T-helper 2 cell treated with Interferon-gamma antibody and Interleukin-4, amounts not matched to agents 5 μg/mL and 100 μg/mL, for 36 hours (primary cell): ENCODE results near the gene NPLOC4.
"Not testable (repeated sequence)": the region's sequence is repeated elsewhere in the genome, so short reads cannot be mapped to it uniquely, and the experiment has no call there.

Experiments
- DNase-seq: peaks from one replicate; pipeline ENCODE4 v3.0.0; 2021; ENCODE audit warnings: low spot score
- H3K27ac Mint-ChIP-seq: one replicate; pipeline ENCODE4 v1.8.0; 2021; ENCODE audit warnings: mild to moderate bottlenecking, mixed read lengths
- H3K27me3 Mint-ChIP-seq: one replicate; pipeline ENCODE4 v1.8.0; 2021; ENCODE audit warnings: low read depth, mixed read lengths
- H3K36me3 Mint-ChIP-seq: one replicate; pipeline ENCODE4 v1.8.0; 2021; ENCODE audit warnings: low read depth, mixed read lengths
- H3K4me1 Mint-ChIP-seq: one replicate; pipeline ENCODE4 v1.8.0; 2021; ENCODE audit warnings: low read depth, mixed read lengths
- H3K4me3 Mint-ChIP-seq: one replicate; pipeline ENCODE4 v1.8.0; 2022; ENCODE audit warnings: mild to moderate bottlenecking, moderate library complexity, mixed read lengths
- H3K9me3 Mint-ChIP-seq: one replicate; pipeline ENCODE4 v1.8.0; 2021; ENCODE audit warnings: mixed read lengths

Gene NPLOC4

DNA sequence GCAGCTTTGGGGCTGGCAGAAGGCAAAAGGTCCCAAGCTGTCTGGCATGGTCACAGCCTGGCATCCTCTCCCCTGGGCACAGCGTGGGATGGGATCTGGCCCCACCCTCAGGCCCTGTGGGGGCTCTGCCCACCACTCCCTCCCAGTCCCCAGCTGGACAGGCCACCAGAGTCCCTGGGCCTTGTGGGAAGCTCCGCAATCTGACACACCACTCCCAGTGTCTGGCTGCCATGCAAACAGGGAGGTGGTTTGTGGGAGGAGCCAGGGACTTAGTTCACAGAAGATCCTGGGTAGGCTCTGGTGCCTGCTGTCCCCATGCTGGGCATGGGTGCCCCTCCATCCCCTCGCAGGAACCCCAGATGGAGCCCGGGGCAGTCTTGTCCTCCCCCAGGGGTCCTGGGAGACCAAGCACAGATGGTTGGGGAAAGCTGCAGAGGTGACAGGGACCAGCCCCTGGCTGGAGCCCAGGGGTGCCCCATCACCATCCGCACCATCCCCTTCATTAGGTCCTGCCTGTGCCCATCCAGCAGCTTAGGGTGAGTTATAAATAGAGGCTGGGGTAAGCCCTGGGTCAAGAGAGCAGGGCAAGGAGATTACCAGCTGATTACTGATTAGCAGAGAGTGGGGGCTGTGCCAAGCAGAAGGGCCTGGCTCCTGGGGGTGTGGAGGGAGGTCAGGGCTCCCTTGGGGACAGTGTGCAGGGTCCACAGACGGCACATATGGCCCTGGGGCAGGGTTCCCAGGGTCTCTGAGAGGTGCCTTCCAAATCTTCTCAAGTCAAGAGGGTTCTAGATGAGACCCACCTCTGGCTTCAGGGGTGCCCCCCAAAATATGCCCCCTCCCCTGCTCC is 102.5 kb downstream of the NPLOC4 start:
- H3K27me3 Mint-ChIP-seq, result peaks cover 9% of the 10 kb centered on the region
- no peak overlapping the region for H3K4me3 Mint-ChIP-seq
- DNase-seq, result no peak
- no peaks in the 10 kb centered on the region for H3K4me1 Mint-ChIP-seq
- no peaks in the 10 kb centered on the region for H3K9me3 Mint-ChIP-seq
- no peaks in the 10 kb centered on the region for H3K36me3 Mint-ChIP-seq
- no peak overlapping the region for H3K27ac Mint-ChIP-seq

- no peaks in the 10 kb centered on the region for H3K4me1 Mint-ChIP-seq
- no peak overlapping the region for H3K4me3 Mint-ChIP-seq
- H3K9me3 Mint-ChIP-seq, result no peaks in the 10 kb centered on the region
- no peak overlapping the region for H3K27ac Mint-ChIP-seq
- no peak for DNase-seq
- H3K36me3 Mint-ChIP-seq, result no peaks in the 10 kb centered on the region
- H3K27me3 Mint-ChIP-seq, result peaks cover 9% of the 10 kb centered on the region
These were observed 103.4 kb downstream of the NPLOC4 start for GRCh38 chr17:81533339-81534141.

DNA sequence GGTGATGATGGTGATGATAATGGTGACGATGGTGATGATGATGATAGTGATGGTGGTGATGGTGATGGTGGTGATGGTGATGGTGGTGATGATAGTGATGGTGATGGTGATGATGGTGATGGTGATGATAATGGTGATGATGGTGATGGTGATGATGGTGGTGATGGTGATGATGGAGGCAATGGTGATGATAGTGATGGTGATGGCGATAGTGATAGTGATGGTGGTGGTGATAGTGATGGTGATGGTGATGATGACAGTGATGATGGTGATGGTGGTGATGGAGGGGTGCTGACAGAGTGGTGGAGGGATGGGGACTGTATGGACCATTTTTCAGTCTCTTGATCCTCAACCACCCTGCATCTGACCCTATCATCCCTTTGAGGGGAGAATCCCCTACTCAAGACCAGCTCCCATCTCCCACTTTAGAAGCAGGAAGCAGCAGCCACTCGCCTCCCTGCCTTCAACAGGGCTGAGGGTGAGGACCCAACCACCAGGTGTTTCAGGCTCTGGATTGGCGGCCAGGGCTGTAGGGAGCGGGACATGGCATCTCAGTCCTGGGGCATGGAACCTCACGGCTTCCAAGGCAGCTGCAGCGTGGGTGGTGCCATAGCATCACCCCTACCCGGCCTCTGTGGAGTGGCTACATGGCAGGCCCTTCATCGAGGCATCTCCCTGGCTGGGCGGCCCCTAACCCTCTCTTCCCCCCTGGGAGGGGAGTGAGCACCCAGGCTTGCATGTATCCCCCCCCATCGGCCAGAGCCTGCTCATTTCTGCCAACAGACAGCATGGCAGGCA is 104.2 kb downstream of the NPLOC4 start:
- no peak overlapping the region for H3K4me3 Mint-ChIP-seq
- no peaks in the 10 kb centered on the region for H3K9me3 Mint-ChIP-seq
- no peak for DNase-seq
- H3K27me3 Mint-ChIP-seq, result peaks cover 9% of the 10 kb centered on the region
- H3K36me3 Mint-ChIP-seq, result no peaks in the 10 kb centered on the region
- no peak overlapping the region for H3K27ac Mint-ChIP-seq
- H3K4me1 Mint-ChIP-seq, result no peaks in the 10 kb centered on the region

- not testable (repeated sequence) for H3K27ac Mint-ChIP-seq, H3K4me1 Mint-ChIP-seq, DNase-seq, H3K9me3 Mint-ChIP-seq, H3K4me3 Mint-ChIP-seq, H3K36me3 Mint-ChIP-seq, H3K27me3 Mint-ChIP-seq
These were observed 104.9 kb downstream of the NPLOC4 start for GRCh38 chr17:81531998-81532404.

DNA sequence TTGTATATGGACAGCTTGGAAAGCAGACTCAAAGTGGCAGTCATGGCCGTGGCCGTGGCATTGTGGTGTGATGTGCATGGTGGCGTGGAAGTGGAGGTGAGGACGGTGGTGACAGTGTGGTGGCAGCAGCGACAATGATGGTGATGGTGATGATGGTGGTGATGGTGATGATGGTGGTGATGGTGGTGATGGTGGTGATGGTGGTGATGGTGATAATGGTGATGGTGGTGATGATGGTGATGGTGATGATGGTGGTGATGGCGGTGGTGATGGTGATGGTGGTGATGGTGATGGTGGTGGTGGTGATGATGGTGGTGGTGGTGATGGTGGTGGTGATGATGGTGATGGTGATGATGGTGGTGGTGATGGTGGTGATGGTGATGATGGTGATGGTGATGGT is 105.9 kb downstream of the NPLOC4 start:
- not testable (repeated sequence) for H3K9me3 Mint-ChIP-seq, H3K4me3 Mint-ChIP-seq, H3K27ac Mint-ChIP-seq, H3K27me3 Mint-ChIP-seq, H3K4me1 Mint-ChIP-seq, DNase-seq, H3K36me3 Mint-ChIP-seq

DNA sequence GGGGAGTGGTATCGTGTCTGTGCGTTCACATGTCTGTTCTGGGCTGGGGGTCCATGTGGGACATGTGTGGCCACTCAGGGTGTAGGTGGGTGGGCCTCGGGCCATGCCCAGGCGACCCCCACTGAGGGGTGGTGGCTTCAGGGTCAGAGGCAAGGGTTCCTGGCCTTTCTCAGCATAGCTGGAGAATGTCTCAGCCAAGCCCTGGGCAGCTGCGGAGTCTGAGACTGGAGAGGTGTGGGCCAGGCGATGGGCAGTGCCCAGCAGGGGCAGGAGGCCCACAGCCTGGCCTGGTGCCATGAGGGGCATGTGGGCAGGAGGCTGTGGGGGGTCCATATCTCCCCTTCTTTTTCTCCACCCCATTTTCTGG is 107.5 kb downstream of the NPLOC4 start:
- H3K9me3 Mint-ChIP-seq, result no peaks in the 10 kb centered on the region
- H3K36me3 Mint-ChIP-seq, result no peaks in the 10 kb centered on the region
- DNase-seq, result no peak
- no peaks in the 10 kb centered on the region for H3K4me1 Mint-ChIP-seq
- no peak overlapping the region for H3K27ac Mint-ChIP-seq
- H3K27me3 Mint-ChIP-seq, result no peaks in the 10 kb centered on the region
- H3K4me3 Mint-ChIP-seq, result no peak overlapping the region

- H3K9me3 Mint-ChIP-seq, result no peaks in the 10 kb centered on the region
These were observed 108.1 kb downstream of the NPLOC4 start for GRCh38 chr17:81528651-81529436.

GRCh38 chr17:81528384-81528650 is 108.6 kb downstream of the NPLOC4 start:
- no peaks in the 10 kb centered on the region for H3K4me1 Mint-ChIP-seq
- no peak for DNase-seq

More at GRCh38 chr17:81528651-81529436, 108.1 kb downstream of the NPLOC4 start:
- Mint-ChIP-seq H3K36me3 (no peaks in the 10 kb centered on the region), H3K4me3 (no peak overlapping the region), H3K27me3 (no peaks in the 10 kb centered on the region), H3K4me1 (no peaks in the 10 kb centered on the region), H3K27ac (no peak overlapping the region)
- DNase-seq, result no peak

DNA sequence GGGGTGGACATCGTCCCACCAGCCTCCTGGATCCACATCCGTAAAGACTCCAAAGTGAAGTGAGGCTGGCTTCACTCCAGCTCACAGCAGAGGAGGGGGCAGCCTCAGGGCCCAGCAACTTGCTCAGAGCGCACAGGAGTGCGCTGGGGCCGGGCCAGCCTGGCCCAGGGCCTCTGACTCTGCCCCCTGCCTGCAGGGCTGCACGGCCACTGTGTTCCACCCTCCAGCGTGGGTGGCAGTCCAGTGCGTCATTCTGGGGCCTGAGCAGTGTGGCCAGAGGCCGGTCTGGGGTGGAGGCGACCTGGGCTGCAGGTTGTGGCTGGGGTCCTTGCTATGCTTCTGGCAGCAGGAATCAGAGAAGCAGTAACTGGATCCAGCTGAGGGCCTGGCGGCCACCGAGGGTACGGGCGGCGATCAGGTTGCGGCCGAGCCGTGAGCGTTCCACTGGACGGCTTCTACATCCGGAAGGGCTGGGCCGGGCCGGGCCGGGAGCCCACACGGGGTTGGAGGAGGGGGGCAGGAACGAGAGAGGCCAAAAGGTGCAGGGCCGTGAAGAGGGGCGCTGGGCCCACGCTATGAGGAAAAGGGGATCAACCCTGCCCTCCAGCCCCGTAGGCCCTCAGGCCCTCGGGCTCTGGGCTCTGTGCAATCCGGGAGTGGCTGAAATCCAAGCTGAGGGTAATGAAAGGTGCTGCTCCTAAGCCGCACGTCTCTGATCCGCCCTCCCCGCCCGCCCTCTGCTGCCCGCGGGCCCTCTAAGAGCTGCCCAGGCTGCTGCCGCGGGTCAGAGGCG is 109.1 kb downstream of the NPLOC4 start, which contains the start of gene FSCN2:
TSS of gene FSCN2 (plus strand) at position 787 of the 793 bp plus-strand sequence. CDS start 155 bp downstream, outside the sequence.
- H3K36me3 Mint-ChIP-seq, result no peaks in the 10 kb centered on the region
- H3K9me3 Mint-ChIP-seq, result no peaks in the 10 kb centered on the region
- H3K4me1 Mint-ChIP-seq, result no peaks in the 10 kb centered on the region
- H3K27me3 Mint-ChIP-seq, result no peaks in the 10 kb centered on the region
- H3K4me3 Mint-ChIP-seq, result no peak within 1 kb of the TSS
- H3K27ac Mint-ChIP-seq, result no peak within 1 kb of the TSS
- no peak for DNase-seq

More at GRCh38 chr17:81528384-81528650, 108.6 kb downstream of the NPLOC4 start:
- Mint-ChIP-seq H3K27ac (no peak overlapping the region), H3K4me3 (no peak overlapping the region), H3K9me3 (no peaks in the 10 kb centered on the region), H3K36me3 (no peaks in the 10 kb centered on the region), H3K27me3 (no peaks in the 10 kb centered on the region)

GRCh38 chr17:81526662-81527571 is 110.0 kb downstream of the NPLOC4 start:
- H3K36me3 Mint-ChIP-seq, result no peaks in the 10 kb centered on the region
- H3K4me3 Mint-ChIP-seq, result no peak overlapping the region
- H3K4me1 Mint-ChIP-seq, result no peaks in the 10 kb centered on the region
- no peak for DNase-seq
- no peaks in the 10 kb centered on the region for H3K9me3 Mint-ChIP-seq
- no peak overlapping the region for H3K27ac Mint-ChIP-seq
- H3K27me3 Mint-ChIP-seq, result no peaks in the 10 kb centered on the region

DNA sequence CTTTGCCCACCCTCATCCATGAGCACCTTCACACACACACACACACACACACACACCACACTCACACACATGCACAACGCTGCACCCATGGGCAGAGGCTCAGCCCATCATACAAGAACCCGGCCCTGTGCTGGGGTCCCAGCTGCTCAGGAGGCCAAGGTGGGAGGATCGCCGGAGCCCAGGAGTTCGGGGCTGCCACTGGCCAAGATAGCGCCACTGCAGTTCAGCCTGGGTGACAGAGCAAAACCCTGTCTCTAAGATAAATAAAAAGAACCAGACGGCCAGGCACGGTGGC is 112.1 kb downstream of the NPLOC4 start:
- H3K27ac Mint-ChIP-seq, result no peak overlapping the region
- no peak overlapping the region for H3K4me3 Mint-ChIP-seq
- H3K4me1 Mint-ChIP-seq, result peaks cover 6% of the 10 kb centered on the region
- DNase-seq, result no peak
- peaks cover 5% of the 10 kb centered on the region for H3K27me3 Mint-ChIP-seq
- no peaks in the 10 kb centered on the region for H3K36me3 Mint-ChIP-seq
- H3K9me3 Mint-ChIP-seq, result no peaks in the 10 kb centered on the region
